Panc1 (cell line): Measurements from ENCODE around the gene ARHGAP8.

Source experiments
- POLR2AphosphoS5 ChIP-seq: IDR thresholded peaks from 2 replicates; pipeline ENCODE4 v1.6.1; 2012; ENCODE audit warnings: mild to moderate bottlenecking, low read depth, low read length, moderate library complexity
- SIN3A ChIP-seq: IDR thresholded peaks from 2 replicates; pipeline ENCODE4 v1.6.1; 2012; ENCODE audit warnings: low read depth, mild to moderate bottlenecking, low read length, moderate library complexity, borderline replicate concordance; ENCODE audit not compliant: insufficient read depth
- TCF7L2 ChIP-seq: IDR thresholded peaks from 2 replicates; pipeline ENCODE4 v1.6.1; 2011; ENCODE audit warnings: mild to moderate bottlenecking, low read depth, low read length, inconsistent platforms
- TF ChIP-seq, protein P1 (sequence below): fragments of 450-650 bp; IDR thresholded peaks from 2 replicates; pipeline ENCODE4 v1.5.1; 2017; ENCODE audit warnings: mild to moderate bottlenecking
- TF ChIP-seq, protein P2 (sequence below), 2 experiments: IDR thresholded peaks; 2 replicates each; pipeline ENCODE4 v1.6.1; 2011 to 2012; ENCODE audit warnings: low read depth in 2 of 2, control low read depth in 1 of 2, low read length in 1 of 2, mild to moderate bottlenecking in 1 of 2, moderate library complexity in 1 of 2; ENCODE audit not compliant: insufficient read depth in 1 of 2

DNA sequence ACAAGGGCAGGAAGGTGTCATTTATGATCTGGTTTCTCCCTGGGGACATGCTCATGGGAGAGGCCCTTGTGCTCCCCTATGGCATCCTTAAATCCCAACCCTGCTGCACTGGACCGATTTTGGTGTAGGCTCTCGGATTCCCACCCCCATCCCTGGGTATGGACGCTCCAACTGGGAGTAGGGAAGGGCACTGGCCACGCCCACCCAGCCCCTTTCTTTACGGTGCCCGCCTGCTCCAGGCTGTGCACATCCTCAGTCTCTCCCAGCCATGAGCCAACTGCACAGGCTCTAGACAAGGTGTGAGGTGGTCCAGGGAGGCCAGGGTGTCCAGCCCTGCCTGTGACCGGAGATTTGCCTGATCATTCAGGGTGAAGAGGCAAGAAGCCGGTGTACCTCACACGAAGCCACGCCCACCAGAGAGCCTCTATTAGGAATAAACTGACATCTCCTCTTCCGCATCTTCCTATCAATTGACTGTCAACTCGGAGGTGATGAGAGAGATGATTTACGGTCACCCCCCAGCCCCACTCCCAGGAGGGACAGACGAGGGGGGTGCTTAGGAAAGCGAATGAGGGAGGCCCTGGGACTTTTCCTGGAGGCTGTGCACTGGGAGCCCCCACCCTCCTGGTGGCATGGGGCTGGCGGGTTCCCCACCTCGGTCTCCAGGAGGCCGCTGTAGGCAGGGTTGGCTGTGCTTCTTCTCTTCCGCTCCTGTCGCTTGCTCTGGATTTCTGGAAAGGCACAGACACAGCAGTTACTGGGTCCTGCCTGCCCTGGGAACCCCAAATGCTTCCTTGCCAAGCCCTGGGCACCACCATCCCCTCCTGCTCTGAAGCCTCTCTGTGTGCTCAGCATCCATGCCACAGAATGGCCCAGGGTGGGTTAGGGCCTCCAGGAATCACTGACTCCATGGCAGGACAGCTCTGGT, 140.7 kb downstream of the ARHGAP8 start:
- TF ChIP-seq, protein P1, sequence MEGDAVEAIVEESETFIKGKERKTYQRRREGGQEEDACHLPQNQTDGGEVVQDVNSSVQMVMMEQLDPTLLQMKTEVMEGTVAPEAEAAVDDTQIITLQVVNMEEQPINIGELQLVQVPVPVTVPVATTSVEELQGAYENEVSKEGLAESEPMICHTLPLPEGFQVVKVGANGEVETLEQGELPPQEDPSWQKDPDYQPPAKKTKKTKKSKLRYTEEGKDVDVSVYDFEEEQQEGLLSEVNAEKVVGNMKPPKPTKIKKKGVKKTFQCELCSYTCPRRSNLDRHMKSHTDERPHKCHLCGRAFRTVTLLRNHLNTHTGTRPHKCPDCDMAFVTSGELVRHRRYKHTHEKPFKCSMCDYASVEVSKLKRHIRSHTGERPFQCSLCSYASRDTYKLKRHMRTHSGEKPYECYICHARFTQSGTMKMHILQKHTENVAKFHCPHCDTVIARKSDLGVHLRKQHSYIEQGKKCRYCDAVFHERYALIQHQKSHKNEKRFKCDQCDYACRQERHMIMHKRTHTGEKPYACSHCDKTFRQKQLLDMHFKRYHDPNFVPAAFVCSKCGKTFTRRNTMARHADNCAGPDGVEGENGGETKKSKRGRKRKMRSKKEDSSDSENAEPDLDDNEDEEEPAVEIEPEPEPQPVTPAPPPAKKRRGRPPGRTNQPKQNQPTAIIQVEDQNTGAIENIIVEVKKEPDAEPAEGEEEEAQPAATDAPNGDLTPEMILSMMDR: no peak
- TF ChIP-seq POLR2AphosphoS5: no peak
- TF ChIP-seq TCF7L2: no peak
- TF ChIP-seq, protein P2, sequence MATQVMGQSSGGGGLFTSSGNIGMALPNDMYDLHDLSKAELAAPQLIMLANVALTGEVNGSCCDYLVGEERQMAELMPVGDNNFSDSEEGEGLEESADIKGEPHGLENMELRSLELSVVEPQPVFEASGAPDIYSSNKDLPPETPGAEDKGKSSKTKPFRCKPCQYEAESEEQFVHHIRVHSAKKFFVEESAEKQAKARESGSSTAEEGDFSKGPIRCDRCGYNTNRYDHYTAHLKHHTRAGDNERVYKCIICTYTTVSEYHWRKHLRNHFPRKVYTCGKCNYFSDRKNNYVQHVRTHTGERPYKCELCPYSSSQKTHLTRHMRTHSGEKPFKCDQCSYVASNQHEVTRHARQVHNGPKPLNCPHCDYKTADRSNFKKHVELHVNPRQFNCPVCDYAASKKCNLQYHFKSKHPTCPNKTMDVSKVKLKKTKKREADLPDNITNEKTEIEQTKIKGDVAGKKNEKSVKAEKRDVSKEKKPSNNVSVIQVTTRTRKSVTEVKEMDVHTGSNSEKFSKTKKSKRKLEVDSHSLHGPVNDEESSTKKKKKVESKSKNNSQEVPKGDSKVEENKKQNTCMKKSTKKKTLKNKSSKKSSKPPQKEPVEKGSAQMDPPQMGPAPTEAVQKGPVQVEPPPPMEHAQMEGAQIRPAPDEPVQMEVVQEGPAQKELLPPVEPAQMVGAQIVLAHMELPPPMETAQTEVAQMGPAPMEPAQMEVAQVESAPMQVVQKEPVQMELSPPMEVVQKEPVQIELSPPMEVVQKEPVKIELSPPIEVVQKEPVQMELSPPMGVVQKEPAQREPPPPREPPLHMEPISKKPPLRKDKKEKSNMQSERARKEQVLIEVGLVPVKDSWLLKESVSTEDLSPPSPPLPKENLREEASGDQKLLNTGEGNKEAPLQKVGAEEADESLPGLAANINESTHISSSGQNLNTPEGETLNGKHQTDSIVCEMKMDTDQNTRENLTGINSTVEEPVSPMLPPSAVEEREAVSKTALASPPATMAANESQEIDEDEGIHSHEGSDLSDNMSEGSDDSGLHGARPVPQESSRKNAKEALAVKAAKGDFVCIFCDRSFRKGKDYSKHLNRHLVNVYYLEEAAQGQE (IDR thresholded peaks at IDR 0.05; ENCODE audit: insufficient read depth in 1 of 2, low read depth in 2 of 2, low read length in 1 of 2): no peak
- no peak for TF ChIP-seq SIN3A
